Fibroblast of lung (primary cell): ENCODE data around the gene FUBP3.

ENCODE experiments used
- CTCF ChIP-seq, 2 donors: IDR thresholded peaks in 1 of 2; conservative IDR thresholded peaks in 1 of 2; 1 replicate in 1 of 2; 2 replicates in 1 of 2; pipeline ENCODE4 v1.5.1; 2011 to 2012; ENCODE audit warnings: low read length in 2 of 2, control low read depth in 1 of 2, inconsistent platforms in 1 of 2, low read depth in 1 of 2, mild to moderate bottlenecking in 1 of 2
- EZH2 ChIP-seq: IDR thresholded peaks from 2 replicates; pipeline ENCODE4 v1.5.1; 2012; ENCODE audit warnings: low read length, control low read depth, mild to moderate bottlenecking; ENCODE audit errors: missing control alignments

- TF ChIP-seq CTCF (conservative IDR thresholded peaks at IDR 0.05 in 1 of 2, IDR thresholded peaks at IDR 0.05 in 1 of 2; ENCODE audit: low read depth in 1 of 2, low read length in 2 of 2) (no peak), EZH2 (no peak)
Observed at GRCh38 chr9:130661451-130662098, 82.2 kb downstream of the FUBP3 start.
